SKM-1 (cell line): Measurements from ENCODE around the gene DHX58.

Experiments used
- DNase-seq: peaks from one replicate; lab custom pipeline; 2025; ENCODE audit not compliant: unreplicated experiment; lab: John Stamatoyannopoulos, UW

The DHX58 gene

DNA sequence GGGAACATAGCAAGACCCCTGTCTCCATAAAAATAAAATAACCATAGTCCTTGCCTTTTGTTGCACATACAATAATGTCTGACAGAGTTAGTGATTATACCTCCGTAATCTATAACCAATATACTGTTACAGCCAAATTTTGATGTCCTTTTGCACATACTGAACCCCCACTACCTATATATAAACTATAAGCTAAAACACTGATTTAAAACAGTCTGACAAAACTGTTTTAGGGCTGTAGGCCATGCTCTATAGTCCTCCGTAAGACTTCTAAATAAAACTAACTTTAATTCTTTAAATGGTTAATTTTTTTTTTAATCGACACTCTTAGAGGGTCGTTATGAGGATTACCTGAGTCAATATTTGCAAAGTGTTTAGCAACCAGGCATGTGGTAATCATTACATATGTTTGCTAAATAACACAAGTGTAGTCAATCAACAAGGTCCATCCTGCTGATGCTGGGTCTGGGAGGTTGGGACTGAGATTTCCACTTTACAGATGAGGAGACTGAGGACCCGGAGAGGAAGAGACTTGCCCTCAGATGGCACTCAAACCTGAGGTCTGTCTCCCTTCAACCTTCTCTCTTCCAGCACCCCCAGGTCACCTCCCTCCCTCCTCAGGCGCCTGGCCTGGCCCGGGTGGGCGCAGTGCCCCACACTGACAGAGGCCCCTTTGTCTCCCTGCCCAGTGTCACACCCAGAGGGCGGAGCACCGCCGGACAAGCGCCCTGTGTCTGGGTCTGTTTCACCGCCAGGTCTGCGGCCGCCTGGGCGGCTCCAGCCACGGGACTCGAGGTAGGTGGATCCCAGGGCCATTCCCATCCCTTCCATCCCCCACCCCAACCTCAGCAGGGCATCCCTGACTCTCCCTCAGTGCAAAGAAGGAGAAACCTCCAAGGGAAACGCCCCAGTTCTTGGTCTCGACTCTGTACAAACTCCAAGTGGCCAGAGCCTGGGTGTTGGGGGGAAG lies 24.5 kb downstream of the DHX58 start:
- no peak for DNase-seq

DNA sequence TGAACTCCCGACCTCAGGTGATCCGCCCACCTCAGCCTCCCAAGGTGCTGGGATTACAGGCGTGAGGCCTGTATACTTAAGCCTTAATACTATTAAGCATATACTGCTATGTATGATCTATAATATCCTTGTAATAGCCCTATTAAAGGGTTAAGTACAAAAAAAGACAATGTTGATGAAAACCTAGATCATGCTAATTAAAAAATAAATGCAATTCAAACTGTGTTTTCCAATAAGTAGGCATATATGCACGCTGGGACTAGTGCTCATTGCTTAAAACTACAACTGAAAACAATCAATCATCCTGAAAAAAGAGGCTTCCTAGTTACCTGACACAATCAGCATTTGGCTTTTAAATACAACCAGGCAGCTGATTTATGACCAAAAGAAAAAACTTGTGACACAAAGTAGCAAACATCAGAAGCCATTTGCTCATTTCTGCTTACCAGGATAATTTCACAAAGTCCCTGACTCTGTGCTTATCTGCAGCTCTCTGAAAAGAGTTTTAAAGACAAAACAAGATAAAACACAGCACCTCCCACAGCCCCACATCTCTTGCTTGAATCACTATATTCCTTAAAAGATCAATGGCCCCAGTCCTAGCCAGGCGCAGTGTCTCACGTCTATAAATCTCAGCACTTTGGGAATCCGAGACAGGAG lies 25.3 kb downstream of the DHX58 start:
- DNase-seq: no peak

DNA sequence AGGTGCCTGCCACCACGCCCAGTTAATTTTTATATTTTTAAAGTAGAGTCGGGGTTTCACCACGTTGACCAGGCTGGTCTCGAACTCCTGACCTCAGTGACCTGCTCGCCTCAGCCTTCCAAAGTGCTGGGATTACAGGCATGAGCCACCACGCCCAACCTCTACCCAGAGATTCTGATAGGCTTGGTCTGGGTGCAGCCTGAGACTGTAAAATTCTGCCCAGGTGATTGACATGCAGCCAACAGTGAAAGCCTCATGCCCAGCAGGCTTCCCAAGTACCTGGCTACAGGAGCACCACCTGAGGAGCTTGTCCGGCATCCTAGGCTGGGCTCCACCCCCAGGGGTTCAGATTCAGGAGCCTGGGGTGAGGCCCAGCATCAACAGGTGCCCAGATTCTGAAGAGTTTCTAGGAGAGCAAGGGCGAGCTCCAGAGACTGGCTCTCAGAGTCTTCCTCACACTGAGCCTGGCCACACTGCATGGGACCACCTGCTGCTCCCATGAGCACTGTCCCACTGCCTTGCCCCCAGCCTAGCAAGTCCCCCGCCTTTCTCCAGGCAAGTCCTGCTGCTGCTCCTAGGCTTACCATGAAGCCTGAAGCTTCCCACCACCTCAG lies 30.9 kb downstream of the DHX58 start:
- DNase-seq: no peak

DNA sequence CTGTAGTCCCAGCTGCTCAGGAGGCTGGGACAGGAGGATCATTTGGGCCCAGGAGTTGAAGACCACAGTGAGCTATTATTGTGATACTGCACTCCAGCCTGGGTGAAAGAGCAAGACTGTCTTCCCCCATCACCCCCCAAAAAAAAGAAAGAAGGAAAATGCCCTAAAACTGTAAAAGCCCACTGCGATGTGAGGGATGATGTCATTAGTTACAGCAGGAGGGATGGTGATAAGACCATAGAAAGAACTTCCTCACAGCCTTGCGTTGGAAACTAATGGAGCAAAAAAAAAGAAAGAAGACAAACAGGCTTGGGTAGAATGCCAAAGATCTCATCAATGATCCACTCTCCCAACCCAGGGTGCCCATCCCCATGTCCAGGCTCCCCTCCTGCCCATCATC lies 33.0 kb downstream of the DHX58 start:
- no peak for DNase-seq

DNA sequence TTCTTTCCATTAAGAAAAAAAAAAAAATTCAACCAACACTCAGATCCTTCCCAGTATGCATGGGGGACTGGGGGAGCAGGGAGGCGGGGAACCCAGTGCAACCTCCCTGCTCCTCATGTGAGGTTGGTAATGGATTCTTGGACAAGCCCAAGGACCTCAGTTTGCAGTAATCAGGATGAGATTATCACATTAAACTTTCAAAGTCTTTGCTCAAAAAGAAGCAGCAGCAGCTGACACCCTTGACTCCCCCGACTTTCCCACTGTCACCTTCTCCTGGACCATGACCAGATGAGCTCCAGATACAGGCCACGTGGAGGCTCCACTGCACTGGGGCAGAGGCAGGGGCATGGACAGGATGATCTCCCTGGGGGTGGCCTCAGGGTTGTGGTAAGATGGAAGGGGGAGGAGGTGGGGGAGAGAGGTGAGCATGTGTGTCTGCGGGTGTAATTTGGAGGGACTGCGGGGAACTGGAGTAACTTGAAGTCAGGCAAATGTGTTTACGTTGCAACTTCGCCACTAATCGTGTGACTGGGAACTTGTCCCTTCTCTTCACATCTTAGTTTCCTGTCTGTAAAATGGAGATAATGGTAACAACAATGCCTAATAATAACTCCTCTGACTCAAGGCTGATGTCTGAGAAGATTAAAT lies 34.0 kb downstream of the DHX58 start:
- no peak for DNase-seq

DNA sequence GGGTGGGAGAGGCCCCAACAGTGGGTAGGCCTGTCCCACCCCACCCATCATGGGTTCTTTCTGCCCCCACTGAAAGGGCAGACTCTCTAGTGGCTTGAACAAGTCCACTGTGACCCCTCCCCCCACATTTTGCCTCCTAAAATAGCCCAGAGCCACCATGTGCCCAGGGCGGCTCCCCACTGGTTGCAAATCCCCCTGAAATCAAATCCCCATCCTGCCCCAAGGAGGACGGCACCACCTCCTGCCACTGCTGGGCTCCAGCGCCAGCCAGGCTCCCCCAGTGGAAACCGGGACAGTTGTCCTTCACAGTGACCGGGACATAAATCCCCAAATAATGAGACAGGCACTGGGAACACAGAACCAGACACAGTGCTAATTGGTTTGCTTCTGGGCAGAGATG lies 34.8 kb downstream of the DHX58 start:
- no peak for DNase-seq

DNA sequence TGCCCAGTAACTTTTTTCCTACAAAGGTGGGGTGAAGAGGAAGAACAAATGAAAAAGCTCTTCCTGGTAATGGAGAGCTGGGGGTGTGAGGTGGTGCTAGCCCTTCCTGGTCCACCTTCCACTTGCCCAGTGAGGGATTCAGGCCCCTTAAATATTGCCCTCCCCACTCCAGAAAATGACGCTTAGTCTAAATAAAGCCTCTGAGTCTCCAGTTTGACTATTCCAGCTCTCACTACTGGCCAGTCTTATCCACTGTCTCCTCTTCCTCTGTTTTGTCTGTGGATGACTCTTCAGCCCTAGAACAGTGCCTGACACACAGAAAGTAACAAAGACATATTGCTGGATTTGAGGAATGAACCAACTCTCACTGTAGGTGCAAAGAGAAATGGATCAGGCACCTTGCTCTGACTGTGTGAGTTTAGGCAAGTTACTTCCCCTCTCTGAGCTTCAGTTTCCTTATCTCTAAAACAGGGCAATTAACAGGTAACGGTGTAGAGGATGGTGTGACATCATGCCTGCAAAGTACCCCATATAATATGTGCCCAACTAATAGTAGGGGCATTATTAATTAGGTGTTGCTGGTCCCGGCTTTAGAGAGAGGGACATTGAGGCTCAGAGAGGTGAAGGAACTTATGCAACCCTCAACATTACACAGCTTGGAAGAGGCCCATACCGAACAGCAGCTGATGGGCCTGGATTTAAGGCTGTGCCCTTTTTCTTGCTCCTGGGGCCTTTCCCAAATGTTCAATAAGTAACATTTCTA lies 35.5 kb downstream of the DHX58 start:
- DNase-seq: no peak

DNA sequence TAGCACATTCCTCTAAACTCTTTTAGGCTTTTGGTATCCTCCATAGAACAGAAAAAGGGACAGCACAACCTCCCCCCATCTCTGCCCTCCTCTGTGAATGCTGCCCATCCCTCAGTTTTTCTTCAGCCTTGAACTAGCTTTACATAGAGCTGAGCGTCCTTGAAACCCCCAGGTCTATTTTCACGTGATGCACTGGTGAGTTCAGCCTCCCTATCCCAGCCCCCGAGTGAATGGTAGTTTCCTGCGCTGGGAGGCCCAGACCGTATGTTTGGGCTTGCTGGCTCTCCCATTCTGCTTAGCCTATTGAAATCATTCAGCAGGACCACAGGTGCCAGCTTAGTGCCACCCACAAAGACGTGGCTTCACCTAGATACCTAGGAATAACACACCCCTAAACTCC lies 36.7 kb downstream of the DHX58 start:
- DNase-seq: no peak

DNA sequence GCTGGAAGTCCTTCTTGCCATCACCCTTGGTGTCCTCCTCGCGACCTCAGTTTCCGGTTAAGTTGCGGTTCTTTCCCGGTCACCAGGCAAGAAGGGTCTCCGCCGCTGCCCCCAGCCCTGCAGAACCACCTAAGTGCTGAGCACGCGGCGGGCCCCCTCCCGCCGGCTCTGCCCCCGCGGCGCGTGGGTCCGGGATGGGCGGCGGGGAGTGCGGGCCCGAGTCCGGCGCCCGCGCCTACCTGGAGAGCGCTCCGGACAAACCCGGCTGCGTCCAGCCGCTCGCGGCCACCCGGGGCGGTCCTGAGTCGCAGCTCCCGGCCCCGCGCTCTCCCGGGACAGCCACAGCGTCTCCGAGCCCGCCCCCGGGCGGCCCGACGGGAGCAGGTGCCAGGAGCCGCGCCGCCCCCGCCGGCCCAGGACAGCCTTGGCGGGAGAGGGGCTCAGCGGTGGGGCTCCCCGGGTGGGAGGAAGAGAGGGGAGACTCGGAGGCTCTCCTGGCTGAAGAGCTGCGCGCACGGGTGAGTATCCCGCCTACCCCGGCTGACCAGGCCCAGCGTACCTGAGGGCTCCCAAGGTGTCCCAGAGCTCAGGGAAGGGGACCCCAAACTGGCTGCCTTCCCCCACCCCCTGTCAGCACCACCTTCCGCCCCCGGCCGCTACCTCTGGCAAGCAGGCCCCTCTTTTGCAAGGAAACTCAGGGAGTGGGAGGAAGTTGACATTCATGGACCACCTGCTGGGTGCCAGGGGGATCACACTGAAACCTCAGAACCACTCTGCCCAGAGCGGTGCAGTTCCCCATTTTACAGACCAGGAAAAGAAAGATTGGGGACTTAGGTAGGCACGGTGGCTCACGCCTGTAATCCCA lies 40.0 kb downstream of the DHX58 start:
- no peak for DNase-seq

DNA sequence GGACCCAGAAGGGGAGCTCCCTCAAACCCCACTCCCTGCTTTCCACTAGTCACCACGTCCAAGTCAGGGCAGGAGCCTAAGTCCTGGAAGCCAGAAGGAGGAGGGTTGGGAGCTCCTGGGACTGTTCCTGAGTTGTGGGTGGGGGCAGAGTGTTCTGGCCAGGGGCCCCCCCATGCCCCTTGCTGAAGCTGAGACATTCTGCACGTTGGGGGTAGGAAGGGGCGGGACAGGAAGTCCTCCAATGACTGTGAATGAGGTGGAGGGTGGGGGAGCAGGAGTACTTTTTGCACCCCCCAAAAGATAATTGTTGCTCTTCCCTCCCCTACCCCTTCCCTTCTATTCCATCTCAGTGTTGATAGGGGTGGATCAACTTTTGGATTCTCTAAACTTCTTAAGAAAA lies 40.7 kb downstream of the DHX58 start:
- DNase-seq: no peak

DNA sequence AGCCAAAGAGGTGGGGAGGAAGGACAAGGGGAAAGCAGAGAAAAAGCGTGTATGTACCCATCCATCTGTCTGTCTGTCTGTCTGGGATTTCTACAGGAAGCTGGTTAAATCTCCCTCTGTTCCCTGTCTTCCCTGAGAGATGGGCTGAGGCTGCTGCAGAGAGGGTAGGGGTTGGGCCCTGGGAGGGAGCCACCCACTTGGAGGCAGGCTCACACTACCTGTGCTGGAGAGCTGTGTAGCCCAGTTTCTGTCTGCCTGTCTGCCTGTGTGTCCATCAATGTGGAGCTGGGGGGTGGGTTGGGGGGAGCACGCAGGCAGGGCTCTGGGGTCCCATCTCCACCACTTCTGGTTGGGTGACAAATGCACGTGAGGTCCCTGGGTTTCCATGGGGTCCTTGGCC lies 43.5 kb downstream of the DHX58 start:
- no peak for DNase-seq

DNA sequence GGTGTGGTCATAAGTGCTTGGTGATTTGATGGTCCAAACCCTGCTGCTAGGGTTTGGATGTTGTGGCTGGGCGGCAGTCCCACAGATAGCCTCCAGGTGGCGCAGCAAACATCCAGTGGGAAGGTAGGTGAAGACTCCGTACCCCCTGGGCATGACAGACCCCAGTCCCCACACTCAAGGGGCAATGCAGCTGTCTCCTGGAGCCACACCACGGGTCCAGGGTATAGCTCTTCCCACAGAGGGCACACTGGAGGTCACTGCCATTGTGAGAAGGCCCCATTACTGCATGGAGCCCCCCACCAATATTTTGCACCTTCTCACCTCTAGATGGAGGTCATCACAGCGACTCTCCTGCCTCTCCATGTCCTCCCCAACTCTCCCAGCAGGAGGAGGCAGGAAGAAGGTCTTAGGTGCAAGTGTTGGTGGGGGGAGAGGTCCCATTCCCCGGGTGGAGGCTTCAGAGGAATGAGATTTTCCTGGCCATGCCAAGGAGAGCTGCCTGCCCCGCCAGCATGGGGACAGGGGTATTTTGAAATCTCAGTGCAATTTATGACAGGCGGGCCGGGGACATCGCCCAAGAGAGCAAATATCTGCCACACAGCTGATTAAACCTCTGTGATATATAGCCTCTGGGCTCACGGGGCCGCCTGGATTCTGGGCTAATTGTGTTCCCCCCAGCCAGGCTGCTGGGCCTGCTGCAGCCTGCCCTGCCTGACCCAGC lies 45.0 kb downstream of the DHX58 start:
- no peak for DNase-seq

DNA sequence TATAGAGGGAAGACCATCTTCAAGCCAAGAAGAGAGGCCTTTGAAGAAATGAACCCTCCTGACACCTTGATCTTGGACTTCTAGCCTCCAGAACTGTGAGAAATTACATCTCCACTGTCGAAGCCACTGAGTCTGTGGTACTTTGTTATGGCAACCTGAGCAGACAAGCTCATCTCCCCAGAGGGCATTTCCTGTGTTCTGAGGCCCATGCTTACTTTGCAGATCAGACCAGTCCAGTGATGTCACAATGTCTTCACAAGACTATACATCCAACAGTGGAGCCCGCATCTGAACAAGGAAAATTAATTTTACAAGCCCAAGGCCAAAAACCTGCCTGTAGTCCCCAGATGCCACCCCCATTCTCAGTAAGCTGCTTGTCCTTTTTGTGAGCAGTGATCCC lies 47.3 kb downstream of the DHX58 start:
- no peak for DNase-seq

DNA sequence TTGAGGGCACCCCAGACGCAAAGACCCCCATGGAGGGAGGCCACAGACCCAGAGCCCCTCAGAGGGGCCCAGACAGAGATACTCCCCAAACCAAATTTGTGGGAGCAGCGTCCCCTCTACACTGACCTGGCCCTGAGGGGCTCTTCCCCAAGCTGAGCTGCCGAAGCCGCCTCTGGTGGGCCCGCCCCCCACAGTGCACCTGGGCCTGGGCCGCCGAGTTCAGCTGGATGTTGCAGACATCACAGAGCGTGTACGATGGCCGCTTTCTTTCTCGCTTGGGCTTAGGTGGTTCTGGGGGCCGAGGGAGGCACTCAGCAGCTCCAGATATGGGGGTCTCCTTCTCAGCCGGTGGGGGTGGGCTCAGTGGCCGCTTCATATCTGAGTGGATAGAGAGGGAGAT lies 49.8 kb downstream of the DHX58 start:
- no peak for DNase-seq

DNA sequence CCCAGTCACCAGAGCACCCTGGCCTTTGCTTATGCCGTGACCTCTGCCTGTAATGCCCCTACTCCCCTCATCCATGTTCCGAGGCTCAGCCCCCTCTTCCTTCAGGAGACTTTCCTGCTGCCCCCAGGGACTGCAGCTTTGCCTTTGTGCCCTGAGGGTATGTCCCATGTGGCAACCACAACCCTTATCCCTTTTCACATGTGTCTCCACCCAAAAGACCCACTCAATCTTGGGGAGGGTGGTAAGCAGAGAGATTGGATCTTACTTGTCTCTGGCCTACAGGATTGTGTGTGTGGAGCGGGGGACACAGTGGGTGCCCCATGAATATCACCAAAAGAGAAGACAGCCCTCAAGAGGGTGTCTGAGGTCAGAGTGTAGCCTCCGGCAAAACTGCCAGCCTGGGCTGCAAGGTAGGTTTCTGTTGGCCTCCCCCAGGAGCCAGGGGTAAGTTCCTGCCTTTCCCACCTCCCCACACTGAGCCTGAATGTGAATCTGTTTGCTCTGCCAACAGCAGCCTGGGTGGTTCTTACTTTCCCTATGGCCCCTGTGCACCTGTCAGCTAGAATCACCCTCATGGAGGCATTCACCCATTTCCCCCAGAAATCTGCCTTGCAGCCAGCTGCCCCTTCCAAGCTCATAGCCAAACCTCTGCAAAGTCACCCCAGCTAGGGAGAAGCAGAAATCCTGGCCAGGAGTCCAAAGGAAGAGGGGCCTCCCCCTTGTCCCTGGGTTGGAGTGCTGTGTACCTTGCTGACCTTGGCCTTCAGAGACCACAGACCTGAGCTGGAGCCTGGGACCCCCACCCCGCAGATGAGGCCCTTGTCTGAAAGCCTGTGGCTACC lies 50.6 kb downstream of the DHX58 start:
- no peak for DNase-seq

DNA sequence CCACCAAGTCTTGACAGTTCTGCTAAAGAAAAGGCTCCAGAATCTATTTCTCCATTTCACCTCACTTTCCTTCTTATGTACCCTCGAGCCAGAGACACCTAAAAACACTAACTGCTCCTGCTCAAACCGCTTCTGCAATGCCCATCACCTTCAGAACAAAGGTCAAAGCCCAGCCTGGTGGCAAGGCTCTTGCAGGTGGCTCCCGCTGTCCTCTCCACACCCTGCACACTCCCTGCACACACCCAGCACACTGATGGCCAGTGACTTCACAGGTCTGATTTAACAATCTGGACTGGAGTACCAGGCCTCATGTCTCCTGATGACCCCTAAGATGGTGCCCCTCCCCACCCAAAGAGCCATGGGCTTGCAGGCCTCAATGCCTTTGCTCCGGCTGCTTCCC lies 52.3 kb downstream of the DHX58 start:
- DNase-seq: no peak

DNA sequence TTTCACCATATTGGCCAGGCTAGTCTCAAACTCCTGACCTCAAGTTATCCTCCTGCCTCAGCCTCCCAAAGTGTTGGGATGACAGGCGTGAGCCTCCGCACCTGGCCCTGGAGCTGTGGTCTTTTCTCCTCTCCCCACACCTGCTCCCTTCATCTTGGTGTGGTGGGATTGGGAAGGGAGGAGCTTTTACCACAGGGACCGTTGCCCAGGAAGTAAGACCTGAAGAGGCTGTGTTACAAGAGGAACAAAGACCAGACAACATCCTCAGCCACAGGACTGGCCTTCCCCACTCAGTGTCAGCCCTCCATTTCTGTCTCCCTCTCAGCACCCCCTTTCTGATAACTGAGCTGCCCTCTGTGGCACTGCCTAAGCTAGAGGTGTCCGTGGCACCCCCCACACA lies 52.7 kb downstream of the DHX58 start:
- DNase-seq: no peak

DNA sequence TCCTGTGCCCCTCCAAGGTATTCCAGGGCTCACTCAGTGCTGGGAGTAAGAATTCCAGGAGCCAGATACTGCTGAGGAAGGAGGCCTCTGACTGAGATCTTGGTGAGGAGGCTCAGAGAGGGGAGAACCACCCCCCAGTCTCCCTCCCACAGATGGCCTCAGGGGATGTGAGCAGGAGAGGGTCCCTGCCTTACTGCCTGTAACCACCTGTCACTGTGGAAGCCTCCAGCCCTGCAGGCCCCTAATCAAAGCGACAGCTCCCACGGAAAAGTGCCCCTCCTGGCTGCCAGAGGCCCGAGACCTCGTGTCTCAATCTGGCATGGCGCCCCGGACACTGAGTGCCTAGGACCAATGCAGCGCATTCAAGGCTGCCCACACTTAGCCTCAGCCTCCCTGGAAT lies 54.5 kb downstream of the DHX58 start:
- no peak for DNase-seq
